Lower leg skin (tissue), 4 donors: ENCODE results near the gene HYDIN. TPM values are rescaled to one million over a fixed set of nuclear protein-coding genes. Genes with fewer than 3 reads are reported as not detected.
"Not testable (repeated sequence)": the region's sequence is repeated elsewhere in the genome, so short reads cannot be mapped to it uniquely, and the experiment has no call there.

Experiments used
- DNase-seq, 2 donors: peaks; one replicate each; pipeline ENCODE4 v3.0.0-alpha.2; 2019; ENCODE audit warnings: low spot score in 2 of 2
- H3K4me3 ChIP-seq: fragments of 200-600 bp; sonication (generic); 2 replicates; pipeline ENCODE4 v1.5.1; 2017; ENCODE audit warnings: mild to moderate bottlenecking, low read depth; ENCODE audit not compliant: poor library complexity, severe bottlenecking
- WGBS, 2 donors: methylation state at CpG; one replicate each; pipeline ENCODE4 v1.1.5; 2018; 5-methylcytosine and 5-hydroxymethylcytosine counted together
- intact Hi-C: fragments of 100-400 bp; cut with DNase I; formaldehyde crosslinking; loops from one replicate; pipeline ENCODE4 v1.15.0; 2023; ENCODE audit warnings: low total_unique reads
- total RNA-seq, 4 donors: library from RNA; depleted of rRNA; stranded (reverse); fragments of >200 nt; gene quantifications; one replicate each; pipeline ENCODE4 v1.1.0, GENCODE V29; 2016

Gene HYDIN
- total RNA-seq, 4 donors from 2014 or later: 0.15 to 2.3 (median 1.5) TPM; not detected in 1

DNA sequence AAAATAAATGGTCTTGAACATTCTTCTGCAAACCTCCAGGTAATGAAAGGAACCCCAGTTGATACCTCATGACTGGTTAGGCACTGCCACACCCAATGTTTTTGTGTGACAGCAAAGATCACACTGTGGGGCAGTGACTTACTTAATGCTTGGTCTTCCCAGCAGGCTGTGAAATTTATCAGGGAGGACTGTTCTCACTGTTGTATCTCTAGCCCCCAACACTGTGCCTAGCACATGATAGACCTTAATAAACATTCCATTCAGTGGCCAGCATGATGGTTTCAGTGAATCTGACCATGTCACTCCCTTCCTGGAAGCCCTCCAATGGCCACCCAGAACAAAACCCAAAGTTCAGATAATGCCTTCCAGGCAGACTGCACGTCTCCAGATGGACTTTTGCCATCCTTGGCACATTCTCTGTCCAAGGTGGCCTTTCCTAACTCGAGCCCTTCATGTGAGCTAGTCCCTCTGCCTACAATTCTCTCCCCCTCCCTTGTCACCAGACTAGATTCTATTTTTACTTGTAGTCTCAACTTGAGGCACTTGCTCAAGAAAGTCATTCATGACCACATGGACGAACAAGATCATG, 206.6 kb downstream of the HYDIN start:
- 38 to 44% methylated on average over 3 of the region's 3 CpGs for WGBS, 2 donors
- intact Hi-C loops, DNase-seq, H3K4me3 ChIP-seq: not testable (repeated sequence)

GRCh38 chr16:71021961-71022537, 208.5 kb downstream of the HYDIN start:
- 91% methylated on average over 3 of the region's 5 CpGs for WGBS, 2 donors
- intact Hi-C loops, H3K4me3 ChIP-seq, DNase-seq: not testable (repeated sequence)

DNA sequence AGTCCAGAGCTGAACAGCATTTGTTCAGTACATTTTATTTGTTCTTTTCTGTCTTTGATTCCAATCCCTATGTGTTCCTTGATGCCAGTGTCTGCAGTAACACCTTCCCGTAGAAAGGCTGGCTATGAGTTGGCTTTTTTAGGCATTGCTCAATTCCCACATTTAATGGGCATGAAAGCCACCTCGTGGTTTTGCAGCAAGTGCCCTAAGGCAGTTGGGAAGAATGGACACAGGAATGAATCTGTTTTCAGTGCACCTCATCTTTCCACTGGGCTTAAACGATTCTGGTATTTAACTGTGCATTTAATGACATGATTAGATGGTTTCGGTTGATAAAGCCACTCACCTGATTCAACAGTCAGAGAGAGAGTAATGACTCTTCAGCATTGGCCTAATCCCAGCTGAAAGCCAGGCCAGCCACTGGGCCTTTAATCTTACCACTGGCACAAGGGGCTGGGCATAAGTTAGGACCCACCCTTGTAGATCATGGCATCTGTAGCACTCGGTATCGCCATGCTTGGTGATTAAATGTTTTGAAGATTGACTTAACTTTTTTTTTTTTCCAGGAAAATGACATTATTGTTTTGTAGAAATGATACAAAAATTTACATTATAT, 211.3 kb downstream of the HYDIN start:
- H3K4me3 ChIP-seq, intact Hi-C loops, DNase-seq: not testable (repeated sequence)
- WGBS, 2 donors: 60 to 69% methylated on average over 4 to 5 of the region's 6 CpGs

GRCh38 chr16:71015419-71015818, 215.1 kb downstream of the HYDIN start:
- intact Hi-C loops, DNase-seq: not testable (repeated sequence)
- 33 to 75% methylated on average over 1 to 2 of the region's 10 CpGs for WGBS, 2 donors

DNA sequence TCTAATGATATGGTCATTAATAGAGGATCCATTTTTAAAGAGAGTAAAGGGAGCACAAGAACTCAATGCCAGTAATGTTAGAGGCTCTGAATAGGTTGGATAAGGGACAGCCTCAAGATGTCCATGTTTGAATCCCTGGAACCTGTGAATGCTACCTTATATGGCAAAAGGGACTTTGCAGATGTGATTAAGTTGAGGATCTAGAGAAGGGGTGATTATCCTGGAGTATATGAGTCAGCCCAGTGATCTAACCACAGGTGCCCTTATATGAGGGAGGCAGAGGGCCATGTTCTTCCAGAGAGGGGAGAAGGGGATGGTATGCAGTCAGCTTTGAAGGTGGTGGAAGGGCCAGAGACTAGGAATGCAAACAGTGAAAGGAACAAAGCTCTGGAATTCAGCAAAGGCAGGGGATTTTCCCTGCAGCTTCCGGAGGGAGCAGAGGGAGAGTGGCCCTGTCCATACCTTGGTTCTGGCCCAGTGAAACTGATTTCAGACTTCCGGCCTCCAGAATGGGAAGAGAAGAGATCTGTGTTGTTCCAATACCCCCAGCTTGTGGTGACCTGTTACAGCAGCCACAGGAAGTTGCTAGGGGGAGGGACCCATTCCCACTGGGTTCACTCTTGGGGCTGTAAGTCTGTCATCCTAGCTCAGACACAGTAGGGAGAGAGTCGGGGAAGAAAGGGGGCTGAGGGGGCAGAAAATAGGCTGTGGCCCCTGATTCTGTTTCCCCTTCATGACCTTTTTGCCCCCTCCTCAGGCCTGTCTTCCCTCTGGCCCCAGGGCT, 220.9 kb downstream of the HYDIN start:
- WGBS, 2 donors: no CpG with 5 or more reads among the region's 3 CpGs
- DNase-seq, intact Hi-C loops, H3K4me3 ChIP-seq: not testable (repeated sequence)

More at GRCh38 chr16:71015419-71015818, 215.1 kb downstream of the HYDIN start:
- H3K4me3 ChIP-seq: not testable (repeated sequence)

DNA sequence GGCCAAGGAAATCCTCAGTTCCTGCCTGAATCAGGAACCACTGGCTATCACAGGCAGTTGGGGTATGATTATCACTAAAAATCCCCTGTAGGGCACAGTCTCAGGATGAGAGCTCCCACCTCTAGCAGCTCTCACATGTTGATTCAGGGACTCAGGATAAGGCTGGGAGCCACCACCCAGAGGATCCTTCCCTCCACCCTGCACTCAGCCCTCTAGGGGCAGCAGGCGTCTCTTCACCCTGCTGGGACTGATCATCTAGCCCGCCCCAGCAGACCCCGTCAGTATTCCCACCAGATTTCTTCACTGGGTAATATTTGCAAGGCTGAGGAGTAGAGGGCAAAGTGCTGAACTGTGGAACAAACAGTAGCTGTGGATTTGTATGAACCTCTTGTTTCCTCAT, 224.0 kb downstream of the HYDIN start:
- intact Hi-C loops, H3K4me3 ChIP-seq, DNase-seq: not testable (repeated sequence)
- 52 to 63% methylated on average over 2 of the region's 3 CpGs for WGBS, 2 donors

GRCh38 chr16:70999735-71000134, 230.8 kb downstream of the HYDIN start:
- DNase-seq, intact Hi-C loops, H3K4me3 ChIP-seq: not testable (repeated sequence)
- WGBS, 2 donors: 29 to 56% methylated on average over 2 of the region's 2 CpGs

GRCh38 chr16:70995799-70996198, 234.7 kb downstream of the HYDIN start:
- H3K4me3 ChIP-seq, DNase-seq, intact Hi-C loops: not testable (repeated sequence)
- WGBS, 2 donors: 57 to 75% methylated on average over 1 of the region's 2 CpGs

- intact Hi-C loops, H3K4me3 ChIP-seq, DNase-seq: not testable (repeated sequence)
- WGBS, 2 donors: 75 to 95% methylated on average over 1 to 4 of the region's 4 CpGs
Measured at GRCh38 chr16:70992511-70992910, 238.0 kb downstream of the HYDIN start.

DNA sequence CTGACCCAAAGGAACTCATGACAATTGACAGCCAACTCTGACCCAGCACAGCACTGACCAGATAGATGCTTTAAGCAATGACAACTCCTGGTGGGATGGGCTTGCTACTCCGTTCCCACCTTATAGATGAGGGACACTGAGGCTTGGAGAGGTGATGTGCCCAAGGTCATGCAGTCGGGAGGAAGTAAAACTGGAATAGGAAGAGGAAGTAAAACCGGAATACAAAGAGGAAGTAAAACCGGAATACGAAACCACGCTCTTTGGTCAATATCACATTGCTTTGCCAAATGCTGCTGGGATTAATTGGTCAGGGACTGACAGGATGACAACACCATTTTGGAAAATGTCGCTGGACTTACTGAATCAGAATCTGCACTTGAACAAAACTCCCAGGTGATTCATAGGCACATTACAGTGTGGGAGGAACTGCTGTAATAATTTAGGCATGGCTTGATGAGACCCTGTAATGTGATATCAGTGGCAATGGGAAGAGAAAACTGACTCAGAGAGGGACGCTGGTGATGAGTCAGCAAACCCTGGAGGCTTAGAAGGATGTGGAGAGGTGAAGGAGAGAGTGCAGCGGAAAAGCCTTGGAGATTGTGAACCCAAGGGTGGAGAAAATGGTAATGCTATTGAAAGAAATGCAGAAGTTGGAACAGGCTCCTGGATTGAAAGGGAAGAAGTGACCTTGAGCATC, 243.4 kb downstream of the HYDIN start:
- intact Hi-C loops, DNase-seq, H3K4me3 ChIP-seq: not testable (repeated sequence)
- 40 to 63% methylated on average over 5 to 6 of the region's 9 CpGs for WGBS, 2 donors

DNA sequence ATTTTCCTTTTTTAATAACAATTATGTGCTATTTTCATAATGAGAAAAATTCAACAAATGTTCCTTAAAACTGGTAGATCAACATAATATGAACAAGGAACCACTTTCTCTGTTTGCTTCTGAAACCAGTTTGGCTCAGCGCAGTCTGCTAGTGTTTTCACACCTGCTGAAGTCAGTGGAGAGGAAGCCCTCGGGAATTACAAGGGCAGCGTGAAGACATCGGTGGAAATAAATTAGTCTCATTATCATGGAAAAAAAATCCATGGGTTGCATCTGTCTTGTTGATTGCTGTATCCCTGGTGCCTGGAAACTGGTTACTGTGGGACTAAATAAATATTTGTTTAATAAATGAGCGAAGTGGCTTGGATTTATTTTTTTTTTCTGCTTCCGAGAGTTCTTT, 245.8 kb downstream of the HYDIN start:
- WGBS, 2 donors: 43 to 44% methylated on average over 6 of the region's 6 CpGs

GRCh38 chr16:70968332-70968731, 262.2 kb downstream of the HYDIN start:
- intact Hi-C loops, DNase-seq, H3K4me3 ChIP-seq: not testable (repeated sequence)
- 44% methylated on average over 2 of the region's 3 CpGs; no CpG with 5 or more reads in 1 of the 2 donors for WGBS, 2 donors

More for the DNA sequence above, 245.8 kb downstream of the HYDIN start:
- intact Hi-C loops, DNase-seq, H3K4me3 ChIP-seq: not testable (repeated sequence)

DNA sequence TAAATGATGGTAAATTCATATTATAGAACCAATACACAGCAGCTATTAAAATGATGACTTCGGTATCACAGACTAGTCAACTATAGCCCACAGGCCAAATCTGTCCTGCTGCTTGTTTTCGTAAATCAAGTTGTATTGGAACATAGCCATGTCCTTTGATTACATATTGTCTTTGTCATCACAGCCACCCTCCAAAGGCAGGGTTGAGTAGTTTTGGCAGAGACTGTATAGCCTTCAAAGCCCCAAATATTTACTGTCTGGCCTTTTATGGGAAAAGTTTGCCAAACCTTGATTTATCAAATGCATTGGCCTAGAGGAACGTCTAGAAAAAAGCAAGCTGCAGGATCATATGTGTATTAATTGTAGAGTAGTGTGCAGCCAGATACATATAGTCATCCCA, 270.4 kb downstream of the HYDIN start:
- 39 to 69% methylated on average over 2 to 3 of the region's 3 CpGs for WGBS, 2 donors
- H3K4me3 ChIP-seq, DNase-seq, intact Hi-C loops: not testable (repeated sequence)

GRCh38 chr16:70954922-70955321, 275.6 kb downstream of the HYDIN start:
- intact Hi-C loops, DNase-seq, H3K4me3 ChIP-seq: not testable (repeated sequence)
- 67 to 95% methylated on average over 3 of the region's 4 CpGs for WGBS, 2 donors
